Right lobe of liver (tissue), 4 donors: Measurements from ENCODE around the gene COTL1.

Source experiments
- POLR2A ChIP-seq: fragments of 450-650 bp; IDR thresholded peaks from one replicate; pipeline ENCODE4 v1.6.1; 2017; ENCODE audit warnings: antibody characterized with exemption, mild to moderate bottlenecking
- TF ChIP-seq, protein P1 (sequence below), 4 donors: fragments of 200-600 bp in 3 of 4; fragments of 450-650 bp in 1 of 4; IDR thresholded peaks; one replicate each; pipeline versions ENCODE4 v1.5.1 to v1.8.0; 2016 to 2022; ENCODE audit warnings: antibody characterized with exemption in 4 of 4, mild to moderate bottlenecking in 2 of 4
- donor health status: DM: no; HTN: no; CAD: no.
- donor health status: DM: no; HTN: no; CAD: no.
- donor health status: DM: no; HTN: yes; CAD: no.

DNA sequence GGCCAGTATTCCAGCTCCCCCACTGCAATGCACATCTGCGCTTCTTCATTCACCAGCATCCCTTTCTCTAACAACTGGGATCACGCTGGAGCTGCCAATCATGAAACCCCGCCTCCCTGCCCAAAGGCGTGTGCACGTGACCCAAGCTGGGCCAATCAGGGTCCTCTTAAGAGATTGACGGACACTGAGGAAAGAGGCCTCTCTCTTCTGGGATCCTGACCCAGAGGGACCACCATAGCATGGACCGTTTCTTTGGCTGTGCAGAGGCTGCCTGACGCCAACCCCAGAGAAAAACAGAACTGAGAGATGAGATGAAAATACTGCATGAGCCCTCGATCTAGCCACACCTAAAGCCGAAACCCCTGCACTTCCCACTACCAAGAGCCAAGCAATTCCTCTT lies 32.0 kb downstream of the COTL1 start:
- TF ChIP-seq, protein P1, sequence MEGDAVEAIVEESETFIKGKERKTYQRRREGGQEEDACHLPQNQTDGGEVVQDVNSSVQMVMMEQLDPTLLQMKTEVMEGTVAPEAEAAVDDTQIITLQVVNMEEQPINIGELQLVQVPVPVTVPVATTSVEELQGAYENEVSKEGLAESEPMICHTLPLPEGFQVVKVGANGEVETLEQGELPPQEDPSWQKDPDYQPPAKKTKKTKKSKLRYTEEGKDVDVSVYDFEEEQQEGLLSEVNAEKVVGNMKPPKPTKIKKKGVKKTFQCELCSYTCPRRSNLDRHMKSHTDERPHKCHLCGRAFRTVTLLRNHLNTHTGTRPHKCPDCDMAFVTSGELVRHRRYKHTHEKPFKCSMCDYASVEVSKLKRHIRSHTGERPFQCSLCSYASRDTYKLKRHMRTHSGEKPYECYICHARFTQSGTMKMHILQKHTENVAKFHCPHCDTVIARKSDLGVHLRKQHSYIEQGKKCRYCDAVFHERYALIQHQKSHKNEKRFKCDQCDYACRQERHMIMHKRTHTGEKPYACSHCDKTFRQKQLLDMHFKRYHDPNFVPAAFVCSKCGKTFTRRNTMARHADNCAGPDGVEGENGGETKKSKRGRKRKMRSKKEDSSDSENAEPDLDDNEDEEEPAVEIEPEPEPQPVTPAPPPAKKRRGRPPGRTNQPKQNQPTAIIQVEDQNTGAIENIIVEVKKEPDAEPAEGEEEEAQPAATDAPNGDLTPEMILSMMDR (IDR thresholded peaks at IDR 0.05), result no peak
- no peak for TF ChIP-seq POLR2A
